ENCODE measurements around the gene NTN4. TPM values are rescaled to one million over a fixed set of nuclear protein-coding genes. Genes with fewer than 3 reads are reported as not detected.
"Not testable (repeated sequence)": the region's sequence is repeated elsewhere in the genome, so short reads cannot be mapped to it uniquely, and the experiment has no call there.

The NTN4 gene
- total RNA-seq, 1 experiment from 2014 or later = 3.1 TPM

DNA sequence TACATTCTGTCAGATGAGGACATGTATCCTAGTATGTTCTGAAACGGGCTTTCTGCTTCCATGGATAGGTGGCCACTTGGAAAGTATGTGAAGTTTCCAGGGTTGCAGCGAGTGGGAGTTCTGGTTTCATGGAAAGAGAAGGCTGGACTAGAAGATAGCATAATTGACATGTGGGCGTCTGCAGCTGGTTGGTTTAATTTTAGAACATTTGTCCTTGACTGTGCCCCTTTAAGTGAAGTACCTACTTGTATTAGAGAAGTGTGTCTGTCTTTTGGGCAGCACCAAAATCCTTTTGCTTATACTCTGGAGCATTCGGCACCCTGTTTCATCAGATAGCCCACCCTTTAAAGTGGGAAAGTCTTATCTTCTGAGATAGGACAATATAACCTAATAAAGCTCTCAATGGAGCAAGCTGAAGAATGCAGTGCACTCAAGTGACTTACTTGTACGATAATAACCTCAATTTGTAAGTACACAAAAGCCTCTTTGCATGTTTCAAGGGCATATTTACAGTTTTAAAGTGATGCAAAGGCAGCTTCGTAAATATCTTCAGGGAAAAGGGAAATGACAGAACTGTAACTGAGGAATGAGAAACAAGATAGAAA lies 35.2 kb downstream of the NTN4 start:
- no peak for DNase-seq (ENCODE audit: low read depth)

DNA sequence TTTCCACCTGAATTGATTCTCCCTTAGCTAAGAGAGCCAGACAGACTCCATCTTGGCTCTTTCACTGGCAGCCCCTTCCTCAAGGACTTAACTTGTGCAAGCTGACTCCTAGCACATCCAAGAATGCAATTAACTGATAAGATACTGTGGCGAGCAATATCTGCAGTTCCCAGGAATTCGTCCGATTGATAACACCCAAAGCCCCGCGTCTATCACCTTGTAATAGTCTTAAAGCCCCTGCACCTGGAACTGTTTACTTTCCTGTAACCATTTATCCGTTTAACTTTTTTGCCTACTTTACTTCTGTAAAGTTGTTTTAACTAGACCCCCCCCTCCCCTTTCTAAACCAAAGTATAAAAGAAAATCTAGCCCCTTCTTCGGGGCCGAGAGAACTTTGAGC lies 44.5 kb downstream of the NTN4 start:
- DNase-seq (ENCODE audit: low read depth) = not testable (repeated sequence)

DNA sequence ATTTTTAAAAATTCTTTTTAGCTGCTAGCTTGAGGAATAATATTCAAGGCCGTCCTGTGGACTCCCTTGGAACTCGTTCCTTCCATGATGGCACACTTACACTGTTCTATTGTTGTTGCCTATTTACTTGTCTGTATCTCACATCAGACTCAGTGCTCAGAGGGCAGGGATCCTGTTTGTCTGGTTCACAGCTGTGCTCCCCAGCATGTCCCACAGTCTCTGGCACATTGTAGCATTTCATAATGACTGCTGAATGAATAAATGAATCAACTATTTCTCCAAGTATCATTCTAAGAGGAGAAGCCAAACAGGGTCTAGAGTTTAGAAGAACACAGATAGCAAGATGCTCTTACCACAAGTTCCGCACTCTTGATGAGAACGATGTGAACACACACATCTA lies 48.0 kb downstream of the NTN4 start:
- DNase-seq (ENCODE audit: low read depth) = no peak

DNA sequence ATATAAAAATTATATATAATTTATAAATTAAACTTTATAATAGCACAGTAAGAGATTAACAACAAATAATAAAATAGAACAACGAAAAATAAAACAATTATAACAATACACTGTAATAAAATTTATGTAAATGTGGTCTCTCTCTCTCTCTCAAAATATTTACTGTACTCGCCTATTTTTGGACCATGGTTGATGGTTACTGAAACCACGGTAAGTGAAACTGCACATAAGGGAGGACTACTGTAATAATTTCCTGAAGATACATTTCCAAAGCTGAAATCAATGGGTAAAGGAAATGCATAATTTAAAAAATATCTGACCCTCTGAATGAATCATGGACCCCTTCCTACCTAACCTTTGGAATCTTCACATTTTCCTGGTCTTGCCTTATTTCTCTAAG lies 48.9 kb downstream of the NTN4 start:
- DNase-seq (ENCODE audit: low read depth) = no peak

DNA sequence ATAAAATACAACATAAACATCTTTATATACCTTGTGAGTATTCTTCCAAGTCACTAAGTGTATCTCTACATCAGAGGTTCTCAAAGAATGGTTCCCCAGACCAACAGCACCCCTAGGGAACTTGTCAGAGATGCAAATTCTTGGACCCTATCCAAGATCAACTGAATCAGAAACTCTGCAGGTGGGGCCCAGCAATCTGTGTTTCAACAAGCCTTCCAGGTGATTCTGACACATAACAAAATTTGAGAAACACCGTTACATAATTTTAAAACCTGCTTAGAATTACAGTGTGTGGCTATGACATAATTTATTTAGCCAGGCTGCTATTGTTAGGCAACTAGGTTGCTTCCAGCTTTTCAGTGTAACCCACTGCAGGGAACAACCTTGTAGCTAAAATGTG lies 49.8 kb downstream of the NTN4 start:
- no peak for DNase-seq (ENCODE audit: low read depth)

DNA sequence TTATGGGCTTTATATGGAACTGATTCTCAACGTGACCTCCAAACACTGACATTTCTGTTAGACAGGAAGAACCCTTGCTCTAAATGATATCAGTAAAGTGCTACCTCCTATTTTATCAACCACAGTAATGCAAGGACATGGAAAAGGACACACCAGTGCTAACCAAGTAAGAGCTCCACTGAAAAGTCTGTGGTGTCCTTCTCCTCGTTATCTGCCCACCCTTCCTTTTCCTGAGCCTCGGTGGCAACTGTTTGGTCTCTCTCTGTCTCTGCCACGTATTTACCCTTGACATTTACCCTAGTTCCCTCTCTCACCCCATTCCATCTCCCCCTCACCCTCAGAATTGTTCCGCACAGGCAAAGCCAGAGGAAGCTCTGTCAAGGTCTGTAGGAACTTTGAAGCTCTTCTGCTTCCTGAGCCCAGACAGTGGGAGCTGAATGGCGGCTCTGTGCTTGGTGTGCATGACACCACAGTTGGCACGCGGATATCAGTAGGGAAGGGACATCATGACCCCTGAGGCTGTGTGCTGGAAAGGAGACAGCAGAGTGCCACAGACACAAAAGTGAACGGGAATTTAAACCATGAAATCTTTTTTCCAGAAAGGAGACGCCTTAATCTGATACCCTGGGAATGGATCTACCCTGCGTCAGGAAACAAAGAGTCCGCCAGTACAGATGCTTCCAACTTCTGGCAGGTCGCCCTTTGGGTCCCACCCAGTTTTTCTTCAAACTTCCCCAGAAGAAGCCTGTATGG lies 50.8 kb downstream of the NTN4 start:
- DNase-seq (ENCODE audit: low read depth) = peak; percentile 24

DNA sequence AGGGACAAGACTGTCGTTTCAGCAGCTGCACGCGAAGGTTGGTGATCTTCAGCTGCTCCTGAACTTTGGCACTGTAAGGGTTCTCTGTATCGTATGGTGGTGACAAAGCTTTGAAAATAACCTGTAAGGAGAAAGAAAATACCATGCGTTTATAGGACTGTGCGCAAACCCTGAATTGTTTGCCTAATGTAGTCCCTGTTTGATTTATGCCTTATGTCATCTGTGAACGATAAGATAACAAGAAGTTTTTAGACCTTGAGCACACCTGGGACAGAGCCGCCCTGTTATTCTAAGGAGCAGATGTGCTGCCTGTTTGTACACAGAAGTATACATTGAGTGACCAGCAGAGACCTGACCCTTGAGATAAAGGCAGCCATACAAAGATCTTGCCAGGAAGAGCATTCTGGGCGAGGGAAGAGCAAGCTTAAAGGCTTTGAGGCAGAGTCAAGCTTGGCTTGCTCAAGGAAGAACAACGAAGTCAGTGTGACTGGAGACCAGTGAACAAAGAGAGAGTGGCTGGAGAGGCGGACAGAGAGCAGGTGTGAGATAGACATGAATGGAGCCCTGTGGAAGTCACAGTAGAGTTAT lies 52.4 kb downstream of the NTN4 start:
- no peak for DNase-seq (ENCODE audit: low read depth)

DNA sequence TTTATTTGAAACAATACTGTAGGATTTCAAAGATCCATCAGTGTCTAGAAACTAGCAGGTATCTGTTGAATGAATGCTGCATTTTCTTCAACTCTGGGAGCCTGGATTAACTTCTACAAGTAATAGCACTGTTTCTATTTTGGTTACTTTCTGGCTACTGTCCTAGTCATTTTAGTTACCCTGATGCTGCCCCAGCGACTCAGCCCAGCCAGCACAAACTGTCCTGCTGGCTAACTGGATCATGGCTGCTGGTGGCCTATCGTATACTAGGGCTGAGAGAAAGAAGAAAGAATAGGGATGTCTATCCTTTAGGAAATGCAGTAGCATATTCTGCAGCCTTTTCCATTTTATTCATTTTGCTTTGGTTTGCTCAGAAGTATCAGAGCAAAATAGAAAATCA lies 53.9 kb downstream of the NTN4 start:
- no peak for DNase-seq (ENCODE audit: low read depth)

DNA sequence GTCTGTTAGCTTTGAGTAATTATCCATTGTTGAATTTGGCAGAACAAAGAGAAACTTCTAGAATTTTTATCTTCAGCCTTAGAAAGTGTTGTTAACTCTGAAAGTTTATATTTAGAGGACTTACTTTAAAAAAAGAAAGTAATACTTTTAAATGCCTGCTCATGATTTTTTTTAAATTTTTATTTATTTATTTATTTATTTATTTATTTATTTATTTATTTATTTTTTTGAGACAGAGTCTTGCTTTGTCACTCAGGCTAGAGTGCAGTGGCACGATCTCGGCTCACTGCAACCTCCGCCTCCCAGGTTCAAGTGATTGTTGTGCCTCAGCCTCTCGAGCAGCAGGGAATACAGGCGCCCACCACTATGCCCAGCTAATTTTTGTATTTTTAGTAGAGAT lies 54.8 kb downstream of the NTN4 start:
- not testable (repeated sequence) for DNase-seq (ENCODE audit: low read depth)

DNA sequence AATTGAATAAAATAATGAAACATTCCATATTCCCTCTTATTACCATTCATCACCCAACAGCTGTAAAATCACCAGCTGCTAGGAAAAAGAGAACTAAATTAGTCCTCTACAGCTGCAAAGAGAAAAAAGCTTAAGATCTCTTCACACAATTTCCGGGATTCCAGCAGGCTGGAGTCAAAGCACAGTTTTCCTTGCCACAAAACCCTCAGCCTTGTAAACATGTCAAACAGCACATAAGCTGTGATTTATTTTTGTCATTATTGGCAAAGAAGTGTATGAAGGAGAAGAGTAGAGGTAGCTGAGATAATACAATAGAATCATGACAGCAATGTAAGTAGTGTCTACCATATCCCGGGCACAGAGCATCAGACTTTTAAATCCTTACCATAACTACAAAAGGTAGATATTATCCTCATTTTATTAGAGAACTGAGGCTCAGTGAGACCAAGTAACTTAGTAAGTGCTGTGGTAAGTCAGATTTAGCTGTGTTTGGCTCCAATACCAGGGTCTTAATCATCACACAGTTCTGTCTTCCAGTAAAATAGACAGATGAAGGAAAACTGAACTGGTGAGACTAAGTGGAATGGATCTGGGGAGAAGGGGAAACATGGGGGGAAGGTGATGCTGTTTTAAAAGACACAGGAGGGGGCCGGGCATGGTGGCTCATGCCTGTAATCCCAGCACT lies 57.3 kb downstream of the NTN4 start:
- peak; percentile 83 for DNase-seq (ENCODE audit: low read depth)

DNA sequence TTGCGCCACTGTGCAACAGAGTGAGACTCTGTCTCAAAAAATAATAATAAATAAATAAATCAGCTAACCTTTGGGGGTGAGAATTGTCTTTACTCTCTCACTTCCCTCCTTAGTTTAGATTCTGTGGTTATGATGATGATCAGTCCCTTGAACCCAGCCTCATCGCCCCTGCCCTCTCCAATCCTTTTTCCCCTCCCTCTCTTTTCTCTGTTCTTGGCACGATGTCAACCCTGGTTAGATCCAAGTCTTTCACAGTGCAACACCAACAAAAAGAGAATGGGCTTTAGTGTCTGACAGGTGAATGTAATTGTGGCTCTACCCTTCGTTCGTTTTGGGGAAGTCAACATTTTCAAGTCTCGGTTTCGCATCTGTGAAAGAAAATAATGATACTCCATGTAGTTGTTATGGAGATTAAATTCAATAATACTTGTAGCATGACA lies 59.0 kb downstream of the NTN4 start:
- DNase-seq (ENCODE audit: low read depth) = no peak

DNA sequence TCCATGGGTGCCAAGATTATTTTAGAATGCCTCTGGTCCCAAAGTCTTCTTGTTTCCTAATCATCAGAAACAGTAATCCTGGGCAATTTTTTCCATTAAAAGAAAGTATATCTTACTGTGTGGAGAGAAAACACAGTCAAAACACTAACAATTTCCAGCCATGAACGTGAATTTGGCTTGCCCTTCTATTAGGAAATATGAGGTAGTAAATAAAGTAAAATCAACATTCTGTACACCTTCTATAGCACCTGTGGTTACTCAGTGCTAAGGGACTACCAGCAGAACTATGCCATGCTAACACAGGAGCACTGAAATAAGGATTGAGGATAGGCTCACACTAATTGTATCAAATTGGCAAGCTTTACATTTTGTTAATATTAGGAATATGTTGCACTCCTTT lies 60.1 kb downstream of the NTN4 start:
- DNase-seq (ENCODE audit: low read depth) = no peak

DNA sequence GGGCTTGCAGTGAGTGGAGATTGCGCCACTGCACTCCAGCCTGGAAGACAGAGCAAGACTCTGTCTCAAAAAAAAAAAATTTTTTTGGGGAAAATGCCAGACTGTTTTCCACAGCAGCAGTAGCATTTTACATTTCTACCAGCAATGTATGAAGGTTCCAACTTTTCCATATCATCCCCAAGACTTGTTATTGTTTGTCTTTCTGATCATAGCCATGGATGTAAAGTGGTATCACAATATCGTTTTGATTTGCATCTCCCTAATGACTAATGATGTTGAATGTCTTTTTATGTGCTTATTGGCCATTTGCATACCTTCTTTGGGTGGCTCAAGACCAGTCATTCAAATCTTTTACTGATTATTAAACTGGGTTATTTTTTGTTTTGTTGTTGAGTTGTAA lies 63.7 kb downstream of the NTN4 start:
- DNase-seq (ENCODE audit: low read depth) = no peak

DNA sequence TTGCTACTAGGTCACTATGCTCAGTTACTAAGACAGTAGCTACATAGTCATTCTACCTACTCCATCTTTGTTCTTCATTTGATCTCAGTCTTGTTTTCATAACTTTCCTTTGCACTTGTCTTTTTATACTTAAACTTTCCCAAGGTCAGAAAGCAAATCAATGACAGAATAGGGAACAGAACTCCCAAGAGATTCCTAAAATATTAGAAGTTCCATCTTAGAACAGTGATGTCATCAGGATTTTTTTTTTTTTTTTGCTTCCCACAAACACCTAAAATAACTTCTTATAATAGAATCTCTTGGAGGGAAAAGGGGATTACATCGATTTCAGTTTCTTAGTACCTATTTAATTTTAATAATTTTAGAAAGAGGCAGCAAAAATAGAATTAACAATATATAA lies 65.8 kb downstream of the NTN4 start:
- no peak for DNase-seq (ENCODE audit: low read depth)

DNA sequence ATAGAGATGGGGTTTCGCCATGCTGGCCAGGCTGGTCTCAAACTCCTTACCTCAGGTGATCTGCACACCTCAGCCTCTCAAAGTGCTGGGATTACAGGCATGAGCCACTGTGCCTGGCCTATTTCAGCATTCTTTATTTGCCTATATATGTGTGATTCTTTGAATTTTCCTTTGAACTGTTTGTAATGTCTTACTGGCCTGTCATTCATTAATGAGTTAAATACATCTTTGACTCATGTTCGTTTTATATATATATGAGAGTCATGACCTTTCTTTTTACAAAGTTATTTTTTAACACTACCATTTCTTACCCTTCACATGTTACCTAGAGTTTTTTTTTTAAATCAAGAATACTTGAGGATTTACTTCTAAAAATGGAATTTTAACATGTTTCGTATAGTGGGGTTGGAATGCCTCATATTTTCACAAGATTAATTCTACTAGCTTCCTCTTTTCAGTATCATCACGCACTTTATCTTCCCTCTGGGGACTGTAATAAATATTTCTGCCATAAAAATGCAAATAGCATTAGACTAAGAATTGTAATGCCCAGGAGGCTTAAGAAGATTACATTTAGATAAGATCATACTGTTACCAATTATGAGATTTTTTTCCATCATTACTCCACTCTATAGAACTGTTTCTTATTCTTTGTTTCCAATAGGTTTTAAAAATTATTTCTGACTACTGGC lies 66.7 kb downstream of the NTN4 start:
- DNase-seq (ENCODE audit: low read depth) = no peak

DNA sequence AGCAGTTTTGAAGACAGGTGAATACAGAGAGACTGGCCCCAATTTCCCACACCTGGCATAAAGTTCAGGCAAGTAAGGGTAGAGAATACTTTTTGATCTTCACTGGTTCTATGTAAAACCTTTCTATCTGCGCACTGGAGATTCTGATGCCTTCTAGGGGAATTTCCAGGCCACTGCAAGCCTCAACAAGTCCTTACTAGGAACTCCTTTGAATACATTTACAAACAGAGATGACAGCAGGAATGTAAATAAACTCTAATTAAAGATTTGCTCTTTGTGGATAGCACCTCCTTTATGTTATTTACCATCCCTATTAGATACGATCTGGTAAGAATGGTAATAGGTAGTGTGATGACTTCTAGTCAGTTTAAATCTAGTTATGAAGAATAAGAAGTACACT lies 69.2 kb downstream of the NTN4 start:
- DNase-seq (ENCODE audit: low read depth) = no peak

DNA sequence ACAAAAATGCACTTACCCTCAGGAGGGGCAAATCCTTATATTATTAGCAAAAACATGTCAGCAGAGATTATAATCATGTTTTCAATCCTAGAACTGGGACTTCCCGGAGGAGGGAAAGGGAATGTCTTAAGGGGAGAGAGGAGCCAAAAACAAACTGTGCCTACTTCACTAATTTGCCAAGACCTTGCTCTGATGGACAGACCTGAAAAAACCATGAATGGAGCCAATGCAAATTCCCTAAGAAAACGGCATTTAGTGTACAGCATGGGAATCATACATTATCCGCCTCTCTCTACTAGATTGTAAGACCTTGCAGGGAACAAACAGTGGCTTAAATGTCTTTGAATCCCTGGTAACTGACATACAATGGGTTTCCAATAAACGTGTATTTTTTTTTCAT lies 70.4 kb downstream of the NTN4 start:
- no peak for DNase-seq (ENCODE audit: low read depth)

DNA sequence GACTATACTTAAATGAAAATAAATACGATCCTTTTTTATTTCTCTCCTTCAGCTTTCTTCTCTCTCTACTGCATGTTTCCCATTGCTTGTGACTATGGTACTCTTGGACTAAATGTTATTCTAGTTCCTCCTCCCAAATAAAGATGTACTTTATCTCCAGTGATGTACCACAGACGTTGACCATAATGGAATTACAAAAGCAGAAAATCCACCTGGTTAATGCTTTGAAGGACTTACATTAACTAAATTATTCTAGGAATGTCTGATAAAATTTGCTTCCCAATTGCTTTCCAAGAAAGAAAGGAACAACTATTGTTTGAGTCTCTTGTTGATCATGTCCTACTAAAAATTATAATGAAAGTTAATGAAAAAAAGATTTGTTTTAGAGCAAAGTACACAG lies 71.8 kb downstream of the NTN4 start:
- no peak for DNase-seq (ENCODE audit: low read depth)

DNA sequence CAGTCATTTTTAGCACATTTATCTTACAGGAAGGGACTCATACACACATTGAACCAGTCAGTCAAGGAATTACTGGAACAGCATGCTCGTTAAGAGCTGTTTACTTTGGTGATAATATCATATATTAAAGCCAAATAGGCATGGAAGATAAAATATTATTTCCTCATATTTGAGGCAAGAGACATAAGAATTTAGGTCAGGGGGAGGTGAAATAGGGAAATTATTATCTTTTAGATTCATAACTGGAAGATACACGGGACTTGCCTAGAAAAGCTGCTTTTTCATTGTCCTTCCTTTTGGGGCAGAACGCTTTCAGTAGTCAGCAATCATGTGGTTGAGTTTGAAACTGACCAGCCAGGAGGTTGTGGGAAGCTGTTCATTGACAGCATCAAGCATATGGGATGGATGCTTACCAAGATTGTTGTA lies 72.5 kb downstream of the NTN4 start:
- DNase-seq (ENCODE audit: low read depth) = no peak

DNA sequence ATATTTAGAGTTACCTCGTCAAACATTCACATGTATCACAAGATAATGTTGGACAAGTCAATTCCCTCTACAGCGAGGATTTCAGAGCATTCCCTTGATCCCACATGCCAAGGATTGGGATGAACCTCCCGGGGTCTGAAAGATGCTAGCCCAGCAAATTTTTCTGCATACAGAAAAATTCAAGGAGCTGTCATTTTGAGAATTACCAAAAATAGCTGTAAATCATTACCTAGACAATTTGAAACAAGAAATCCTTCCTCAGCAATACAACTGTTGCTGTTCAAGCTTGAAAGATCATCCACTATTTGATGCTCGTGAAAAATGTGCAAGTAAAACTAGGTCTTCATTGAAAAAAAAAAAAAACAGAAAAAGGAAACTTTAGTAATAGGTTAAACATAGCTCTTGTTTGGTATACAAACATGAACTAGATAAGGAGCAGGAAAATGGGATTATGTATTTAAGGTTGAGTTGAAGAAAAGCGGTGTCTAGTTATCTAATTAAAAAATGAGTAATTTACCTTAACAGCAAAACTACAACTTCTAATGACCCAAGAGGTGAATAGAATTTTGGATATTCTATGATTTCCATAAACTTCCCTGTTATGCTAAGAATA lies 73.1 kb downstream of the NTN4 start:
- no peak for DNase-seq (ENCODE audit: low read depth)

DNA sequence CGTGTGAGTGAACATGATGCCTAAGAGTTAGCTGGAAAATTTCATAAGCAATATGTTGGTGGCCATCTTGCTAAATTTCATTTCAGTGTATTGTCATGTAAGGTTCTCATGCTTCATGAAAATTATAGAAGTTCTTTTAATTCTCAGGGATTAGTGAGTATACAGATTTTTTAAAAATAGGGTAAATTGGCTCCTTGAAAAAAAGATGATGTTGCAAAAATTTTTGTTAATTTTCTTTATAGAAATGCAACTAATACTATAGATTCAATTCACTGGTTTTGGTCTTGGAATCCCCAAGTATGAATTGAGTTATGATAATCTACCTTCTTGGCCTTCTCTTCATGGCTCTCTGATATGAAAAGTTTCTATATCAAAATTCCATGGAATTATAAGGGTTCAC lies 75.4 kb downstream of the NTN4 start:
- DNase-seq (ENCODE audit: low read depth) = no peak

DNA sequence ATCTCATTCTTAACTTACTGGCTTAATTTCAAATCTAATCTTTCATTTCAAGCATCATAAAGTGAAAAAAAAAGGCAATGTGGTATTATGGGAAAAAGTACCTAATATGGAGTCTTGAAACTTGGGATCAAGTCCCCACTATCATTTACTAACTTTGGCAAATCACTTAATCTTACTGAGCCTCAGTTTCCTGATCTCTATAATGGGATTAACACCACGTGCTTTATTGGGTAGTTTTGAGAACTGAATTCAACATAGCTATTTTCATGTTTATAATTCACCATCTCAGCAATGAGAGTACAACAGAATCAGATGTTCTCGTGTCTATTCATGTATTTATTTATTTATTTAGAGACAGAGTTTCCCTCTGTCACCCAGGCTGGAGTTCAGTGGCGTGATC lies 78.3 kb downstream of the NTN4 start:
- DNase-seq (ENCODE audit: low read depth) = no peak
